IMR-90 (cell line): ENCODE data around the gene GYS1. TPM values are rescaled to one million over a fixed set of nuclear protein-coding genes. Genes with fewer than 3 reads are reported as not detected.
"Not testable (repeated sequence)": the region's sequence is repeated elsewhere in the genome, so short reads cannot be mapped to it uniquely, and the experiment has no call there.

Experiments used
- ATAC-seq: fragments of 200-7000 bp; cut with Tn5 transposase; 2 replicates; pipeline ENCODE4 v1.9.1; 2020; ENCODE audit warnings: low read depth, mild to moderate bottlenecking, moderate library complexity
- BruUV-seq: library from RNA; stranded (reverse); fragments of 400-500 nt; replicated peaks from 2 replicates; lab custom pipeline; 2021; lab: Mats Ljungman, UMichigan
- CTCF ChIA-PET: fragments of 300-600 bp; formaldehyde crosslinking; extraction: SDS; loops from one replicate; lab custom pipeline; 2021; ENCODE audit warnings: antibody characterized with exemption; lab: Yijun Ruan, JAX
- POLR2A ChIA-PET: fragments of 300-600 bp; sonication (Branson Sonifier 250); formaldehyde crosslinking; loops from one replicate; lab custom pipeline; 2022; ENCODE audit warnings: antibody characterized with exemption; ENCODE audit not compliant: unreplicated experiment; lab: Charles Lee
- DNase-seq: peaks from one replicate; pipeline ENCODE4 v3.0.0; 2013
- H2AFZ ChIP-seq: replicated peaks from 2 replicates; pipeline ENCODE3; 2013; ENCODE audit warnings: low read length, mild to moderate bottlenecking; ENCODE audit not compliant: poor library complexity
- H2AK5ac ChIP-seq: 2 replicates; pipeline ENCODE4 v1.6.1; 2013; ENCODE audit warnings: low read depth, low read length, inconsistent platforms
- H2AK9ac ChIP-seq: replicated peaks from 2 replicates; pipeline ENCODE3; 2013; ENCODE audit warnings: mild to moderate bottlenecking, low read depth, low read length, moderate library complexity; ENCODE audit not compliant: poor library complexity
- H2BK120ac ChIP-seq: 2 replicates; pipeline ENCODE4 v1.6.1; 2013; ENCODE audit warnings: low read depth, low read length, inconsistent platforms
- H2BK15ac ChIP-seq: 3 replicates; pipeline ENCODE4 v1.6.1; 2013; ENCODE audit warnings: low read depth, low read length, inconsistent platforms
- H2BK20ac ChIP-seq: 2 replicates; pipeline ENCODE4 v1.6.1; 2013; ENCODE audit warnings: low read depth, mild to moderate bottlenecking, inconsistent platforms, low read length, moderate library complexity
- H2BK5ac ChIP-seq: 2 replicates; pipeline ENCODE4 v1.6.1; 2013; ENCODE audit warnings: mild to moderate bottlenecking, low read depth, low read length, inconsistent platforms; ENCODE audit not compliant: poor library complexity, severe bottlenecking
- H3K14ac ChIP-seq: replicated peaks from 2 replicates; pipeline ENCODE4 v1.6.1; 2013; ENCODE audit warnings: low read depth, low read length, inconsistent platforms
- H3K18ac ChIP-seq: 2 replicates; pipeline ENCODE4 v1.6.1; 2013; ENCODE audit warnings: low read depth, low read length, control low read depth
- H3K23ac ChIP-seq: 2 replicates; pipeline ENCODE4 v1.6.1; 2013; ENCODE audit warnings: low read depth, low read length, inconsistent platforms
- H3K27ac ChIP-seq: 2 replicates; pipeline ENCODE4 v1.5.1; 2013; ENCODE audit warnings: mild to moderate bottlenecking, control low read depth, low read length; ENCODE audit not compliant: insufficient read depth
- H3K27me3 ChIP-seq: 2 replicates; pipeline ENCODE4 v1.6.1; 2013; ENCODE audit warnings: low read length; ENCODE audit not compliant: control insufficient read depth, insufficient read depth
- H3K36me3 ChIP-seq: 2 replicates; pipeline ENCODE4 v1.6.1; 2013; ENCODE audit warnings: low read length, mixed read lengths; ENCODE audit not compliant: control insufficient read depth, insufficient read depth
- H3K4ac ChIP-seq: 2 replicates; pipeline ENCODE4 v1.6.1; 2013; ENCODE audit warnings: low read depth, low read length, inconsistent platforms
- H3K4me1 ChIP-seq: 2 replicates; pipeline ENCODE4 v1.6.1; 2013; ENCODE audit warnings: low read length, mixed read lengths; ENCODE audit not compliant: control insufficient read depth, insufficient read depth
- H3K4me2 ChIP-seq: 2 replicates; pipeline ENCODE4 v1.6.1; 2013; ENCODE audit warnings: low read depth, mild to moderate bottlenecking, control low read depth, low read length, moderate library complexity
- H3K4me3 ChIP-seq: 2 replicates; pipeline ENCODE4 v1.5.1; 2013; ENCODE audit warnings: low read depth, mild to moderate bottlenecking, control low read depth, low read length, moderate library complexity; ENCODE audit not compliant: insufficient read depth
- H3K56ac ChIP-seq: 2 replicates; pipeline ENCODE4 v1.6.1; 2013; ENCODE audit warnings: low read length, inconsistent platforms; ENCODE audit not compliant: insufficient read depth; ENCODE audit errors: extremely low read depth
- H3K79me1 ChIP-seq, 2 experiments: 2 replicates each; pipeline ENCODE4 v1.6.1; 2013; ENCODE audit warnings: low read length in 2 of 2, inconsistent platforms in 1 of 2, low read depth in 1 of 2
- H3K9ac ChIP-seq: 2 replicates; pipeline ENCODE4 v1.6.1; 2013; ENCODE audit warnings: low read depth, low read length, control low read depth
- H3K9me1 ChIP-seq: 2 replicates; pipeline ENCODE4 v1.6.1; 2013; ENCODE audit warnings: low read length, inconsistent platforms; ENCODE audit not compliant: insufficient read depth
- H3K9me3 ChIP-seq: 2 replicates; pipeline ENCODE4 v1.6.1; 2013; ENCODE audit warnings: low read length; ENCODE audit not compliant: control insufficient read depth, insufficient read depth
- H4K20me1 ChIP-seq: 2 replicates; pipeline ENCODE4 v1.6.1; 2013; ENCODE audit warnings: low read length, inconsistent platforms; ENCODE audit not compliant: insufficient read depth
- H4K5ac ChIP-seq: 2 replicates; pipeline ENCODE4 v1.6.1; 2013; ENCODE audit warnings: mild to moderate bottlenecking, low read depth, low read length, control low read depth
- H4K8ac ChIP-seq, 2 experiments: 2 replicates each; pipeline ENCODE4 v1.6.1; 2013; ENCODE audit warnings: low read depth in 2 of 2, low read length in 2 of 2, control low read depth in 1 of 2, inconsistent platforms in 1 of 2
- H4K91ac ChIP-seq: 2 replicates; pipeline ENCODE4 v1.6.1; 2013; ENCODE audit warnings: low read depth, low read length, inconsistent platforms; ENCODE audit not compliant: insufficient read depth
- FOS ChIP-seq: fragments of 150-350 bp; IDR thresholded peaks from 2 replicates; pipeline ENCODE4 v1.6.1; 2016; ENCODE audit warnings: low read depth, low read length
- WGBS, 2 experiments: methylation state at CpG; one replicate each; pipeline versions ENCODE4 v1.1.5 to v1.1.7; 2013; ENCODE audit warnings: missing lambda C conversion rate in 2 of 2; ENCODE audit not compliant: insufficient read length in 1 of 2; ENCODE audit errors: extremely low coverage in 2 of 2; 5-methylcytosine and 5-hydroxymethylcytosine counted together
- dilution Hi-C: fragments of 300-500 bp; cut with HindIII; formaldehyde crosslinking; loops from one replicate; pipeline ENCODE4 v1.14.3; 2018; ENCODE audit warnings: low sequenced_read_pairs; ENCODE audit not compliant: unreplicated experiment
- in situ Hi-C: fragments of 300-500 bp; cut with MboI; formaldehyde crosslinking; loops from 3 replicates; pipeline ENCODE4 v1.14.3; 2019; ENCODE audit warnings: low sequenced_read_pairs, inconsistent platforms, mixed read lengths
- intact Hi-C: fragments of 100-400 bp; cut with micrococcal nuclease; formaldehyde crosslinking; loops from 2 replicates; pipeline ENCODE4 v1.10.0; 2022
- polyA plus RNA-seq, 3 experiments: library from polyadenylated mRNA; depleted of rRNA; stranded (reverse); fragments of >200 nt; gene quantifications; 2 replicates each; pipeline ENCODE4 v1.2.3, GENCODE V29; 2012; ENCODE audit warnings: low replicate concordance in 1 of 3
- total RNA-seq: library from RNA; depleted of rRNA; stranded (reverse); fragments of >200 nt; gene quantifications from 2 replicates; pipeline ENCODE4 v1.2.3, GENCODE V29; 2012

GYS1 gene
- total and polyA plus RNA-seq, 2 of the 4 experiments (the other 2 are of a cell fraction), result 38.7 to 72.2 TPM

- peak; percentile 73 for TF ChIP-seq FOS
- H3K9me1 ChIP-seq, H3K79me1 ChIP-seq, dilution Hi-C loops, H3K9ac ChIP-seq, H3K56ac ChIP-seq, H3K14ac ChIP-seq, H3K36me3 ChIP-seq, H3K27ac ChIP-seq, H4K5ac ChIP-seq, BruUV-seq, H3K27me3 ChIP-seq, CTCF ChIA-PET, H3K4me3 ChIP-seq, H4K20me1 ChIP-seq, H2AFZ ChIP-seq, H3K23ac ChIP-seq, intact Hi-C loops, H3K18ac ChIP-seq, in situ Hi-C loops, H3K4me1 ChIP-seq, H3K9me3 ChIP-seq, H2AK9ac ChIP-seq, POLR2A ChIA-PET: not testable (repeated sequence)
- 40% methylated on average over 2 of the region's 26 CpGs; no CpG with 5 or more reads in 1 of the 2 experiments for WGBS, 2 experiments
- Histone ChIP-seq H2BK5ac (peak overlapping the region; percentile 30), H2BK20ac (peak overlapping the region; percentile 87), H4K91ac (peak overlapping the region; percentile 68; the same call in 1 of the 2 replicates), H3K4me2 (peak overlapping the region; percentile 56; the same call in 1 of the 2 replicates), H2BK120ac (peak overlapping the region; percentile 96), H4K8ac (peak overlapping the region; percentile 50 to 71; a peak in 1 of 4 replicates), H2BK15ac (0 out of 3 replicates have a peak overlapping the region, but pooled peaks have one; percentile 0), H3K4ac (peak overlapping the region; percentile 86), H2AK5ac (peak overlapping the region; percentile 49; the same call in 1 of the 2 replicates)
- peak; percentile 85 for ATAC-seq
- DNase-seq, result peak; percentile 70
Observed at GRCh38 chr19:49038557-49039276, 45.6 kb upstream of the GYS1 start.

GRCh38 chr19:49038111-49038510 lies 45.0 kb upstream of the GYS1 start:
- ATAC-seq, H2AFZ ChIP-seq, H3K79me1 ChIP-seq, DNase-seq, POLR2A ChIA-PET, H3K23ac ChIP-seq, in situ Hi-C loops, H3K27ac ChIP-seq, H3K4me1 ChIP-seq, BruUV-seq, H3K9me1 ChIP-seq, H4K20me1 ChIP-seq, H3K4me2 ChIP-seq, H3K56ac ChIP-seq, H3K4me3 ChIP-seq, H3K9ac ChIP-seq, H2BK15ac ChIP-seq, H3K27me3 ChIP-seq, intact Hi-C loops, H3K14ac ChIP-seq, H3K36me3 ChIP-seq, H4K5ac ChIP-seq, H2AK9ac ChIP-seq, dilution Hi-C loops, H3K18ac ChIP-seq, H2BK5ac ChIP-seq, H4K8ac ChIP-seq, CTCF ChIA-PET, H4K91ac ChIP-seq, H2BK20ac ChIP-seq, H3K9me3 ChIP-seq, H2AK5ac ChIP-seq: not testable (repeated sequence)
- Histone ChIP-seq H2BK120ac (0 out of 2 replicates have a peak overlapping the region, but pooled peaks have one; percentile 32), H3K4ac (peak overlapping the region; percentile 7; the same call in 1 of the 2 replicates)
- no CpG with 5 or more reads among the region's 8 CpGs for WGBS, 2 experiments
